Tibial artery (tissue), 4 donors: ENCODE measurements around the gene OGN.
"Not testable (repeated sequence)": the region's sequence is repeated elsewhere in the genome, so short reads cannot be mapped to it uniquely, and the experiment has no call there.

Experiments
- DNase-seq, 2 donors: peaks; one replicate each; pipeline ENCODE4 v3.0.0-alpha.2; 2019
- H3K27ac ChIP-seq, 2 donors: fragments of 200-600 bp; sonication (generic) in 1 of 2; 1 replicate in 1 of 2; 2 replicates in 1 of 2; pipeline ENCODE4 v1.5.1; 2018 to 2019; ENCODE audit warnings: mild to moderate bottlenecking in 1 of 2
- H3K27me3 ChIP-seq, 2 donors: fragments of 200-600 bp; sonication (generic) in 1 of 2; one replicate each; pipeline versions ENCODE4 v1.5.1 to v1.6.0; 2016 to 2019
- H3K36me3 ChIP-seq, 3 donors: fragments of 200-600 bp; sonication (generic) in 2 of 3; one replicate each; pipeline ENCODE4 v1.5.1; 2016 to 2019; ENCODE audit warnings: mild to moderate bottlenecking in 2 of 3
- H3K4me1 ChIP-seq, 4 donors: fragments of 200-600 bp; sonication (generic) in 2 of 4; 1 replicate in 3 of 4; 2 replicates in 1 of 4; pipeline ENCODE4 v1.5.1; 2016 to 2019
- H3K4me3 ChIP-seq, 2 donors: fragments of 200-600 bp; sonication (generic) in 1 of 2; 1 replicate in 1 of 2; 2 replicates in 1 of 2; pipeline ENCODE4 v1.5.1; 2018 to 2019; ENCODE audit warnings: mild to moderate bottlenecking in 2 of 2
- H3K9me3 ChIP-seq, 3 donors: fragments of 200-600 bp; sonication (generic) in 1 of 3; one replicate each; pipeline ENCODE4 v1.5.1; 2016 to 2019
- intact Hi-C: fragments of 100-400 bp; cut with DNase I; formaldehyde crosslinking; loops from one replicate; pipeline ENCODE4 v1.15.0; 2023; ENCODE audit warnings: low total_unique reads
- TF ChIP-seq, protein P1 (sequence below), 2 experiments: fragments of 200-600 bp in 1 of 2; fragments of 450-650 bp in 1 of 2; IDR thresholded peaks; one replicate each; pipeline ENCODE4 v1.5.1; 2017 to 2019; ENCODE audit warnings: antibody characterized with exemption in 2 of 2, mild to moderate bottlenecking in 1 of 2, moderate library complexity in 1 of 2

Gene OGN

DNA sequence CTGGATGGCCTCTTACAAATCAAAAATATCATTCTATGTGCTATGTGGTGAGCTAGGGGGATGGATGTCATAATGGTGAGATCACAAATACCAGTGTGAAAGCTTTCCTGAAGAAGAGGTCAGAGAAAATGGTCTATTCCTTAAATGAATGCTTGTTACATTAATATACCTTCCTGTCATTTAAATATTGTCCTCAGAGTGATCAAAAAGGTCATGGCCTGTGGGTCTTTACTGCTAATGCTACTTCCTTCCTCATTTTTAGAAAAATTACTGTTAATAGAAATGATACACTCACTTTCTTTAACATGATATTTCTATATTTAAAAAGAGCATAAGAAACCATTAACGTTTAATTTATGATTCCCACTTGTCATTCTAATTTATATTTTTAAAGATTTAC, 10.2 kb upstream of the OGN start:
- no peak for DNase-seq
- Histone ChIP-seq H3K4me1 (no peaks in the 10 kb centered on the region), H3K9me3 (no peaks in the 10 kb centered on the region), H3K27me3 (no peaks in the 10 kb centered on the region), H3K36me3 (no peaks in the 10 kb centered on the region), H3K4me3 (no peak overlapping the region), H3K27ac (no peak overlapping the region)
- intact Hi-C loops = no loop called here
- TF ChIP-seq, protein P1, sequence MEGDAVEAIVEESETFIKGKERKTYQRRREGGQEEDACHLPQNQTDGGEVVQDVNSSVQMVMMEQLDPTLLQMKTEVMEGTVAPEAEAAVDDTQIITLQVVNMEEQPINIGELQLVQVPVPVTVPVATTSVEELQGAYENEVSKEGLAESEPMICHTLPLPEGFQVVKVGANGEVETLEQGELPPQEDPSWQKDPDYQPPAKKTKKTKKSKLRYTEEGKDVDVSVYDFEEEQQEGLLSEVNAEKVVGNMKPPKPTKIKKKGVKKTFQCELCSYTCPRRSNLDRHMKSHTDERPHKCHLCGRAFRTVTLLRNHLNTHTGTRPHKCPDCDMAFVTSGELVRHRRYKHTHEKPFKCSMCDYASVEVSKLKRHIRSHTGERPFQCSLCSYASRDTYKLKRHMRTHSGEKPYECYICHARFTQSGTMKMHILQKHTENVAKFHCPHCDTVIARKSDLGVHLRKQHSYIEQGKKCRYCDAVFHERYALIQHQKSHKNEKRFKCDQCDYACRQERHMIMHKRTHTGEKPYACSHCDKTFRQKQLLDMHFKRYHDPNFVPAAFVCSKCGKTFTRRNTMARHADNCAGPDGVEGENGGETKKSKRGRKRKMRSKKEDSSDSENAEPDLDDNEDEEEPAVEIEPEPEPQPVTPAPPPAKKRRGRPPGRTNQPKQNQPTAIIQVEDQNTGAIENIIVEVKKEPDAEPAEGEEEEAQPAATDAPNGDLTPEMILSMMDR (IDR thresholded peaks at IDR 0.05) = no peak

DNA sequence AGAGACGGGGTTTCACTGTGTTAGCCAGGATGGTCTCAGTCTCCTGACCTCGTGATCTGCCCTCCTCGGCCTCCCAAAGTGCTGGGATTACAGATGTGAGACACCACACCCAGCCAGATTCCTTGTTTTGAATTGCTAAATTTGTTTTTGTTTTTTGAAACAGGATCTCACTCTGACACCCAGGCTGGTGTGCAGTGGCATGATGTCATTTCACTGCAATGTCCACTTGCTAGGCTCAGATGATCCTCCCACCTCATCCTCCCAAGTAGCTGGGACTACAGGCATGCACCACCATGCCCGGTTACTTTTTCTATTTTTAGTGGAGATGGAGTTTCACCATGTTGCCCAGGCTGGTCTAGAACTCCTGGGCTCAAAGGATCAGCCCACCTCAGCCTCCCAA, 6.8 kb upstream of the OGN start:
- DNase-seq, H3K27me3 ChIP-seq, H3K27ac ChIP-seq, H3K9me3 ChIP-seq, intact Hi-C loops, H3K36me3 ChIP-seq, H3K4me3 ChIP-seq: not testable (repeated sequence)
- peaks cover 0 to 19% (median 8%) of the 10 kb centered on the region in 4 donors for H3K4me1 ChIP-seq

DNA sequence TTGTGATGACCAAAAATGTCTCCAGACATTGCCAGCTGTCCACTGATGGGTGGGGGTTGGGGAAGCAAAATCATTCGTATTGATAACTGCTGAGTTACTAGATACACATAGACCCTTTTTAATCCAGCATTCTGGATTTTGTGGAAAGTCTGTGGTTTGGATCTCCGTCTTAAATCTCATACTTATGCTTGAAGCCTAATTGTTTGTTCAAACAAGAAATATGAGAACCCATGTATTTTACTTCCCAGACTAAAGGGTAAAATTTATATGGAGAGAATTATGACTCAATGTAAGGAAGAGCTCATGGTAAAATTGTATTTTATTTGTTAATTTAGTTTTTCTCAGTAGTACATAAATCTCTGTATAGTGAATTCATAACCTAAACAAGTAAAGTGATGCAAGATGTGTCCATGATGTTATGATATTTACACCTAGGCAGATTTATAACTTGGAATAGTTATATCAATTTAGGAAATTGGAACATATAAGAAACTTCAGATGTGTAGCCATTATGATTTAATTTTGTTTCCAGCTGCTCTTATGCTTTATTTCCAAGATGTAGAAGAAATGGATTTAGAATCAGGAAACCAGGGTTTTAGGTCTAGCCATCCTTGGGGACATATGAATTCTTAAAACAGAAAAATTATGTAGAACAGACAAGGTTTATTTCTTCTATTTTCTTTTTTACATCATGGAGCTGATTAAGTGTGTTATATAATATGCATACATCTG, 4.5 kb upstream of the OGN start:
- intact Hi-C loops = no loop called here
- Histone ChIP-seq H3K27me3 (no peaks in the 10 kb centered on the region), H3K4me3 (no peak overlapping the region), H3K9me3 (no peaks in the 10 kb centered on the region), H3K4me1 (peaks cover 0 to 39% (median 15%) of the 10 kb centered on the region in 4 donors), H3K36me3 (no peaks in the 10 kb centered on the region), H3K27ac (no peak overlapping the region)
- no peak for DNase-seq
- TF ChIP-seq, protein P1 (IDR thresholded peaks at IDR 0.05) = no peak

DNA sequence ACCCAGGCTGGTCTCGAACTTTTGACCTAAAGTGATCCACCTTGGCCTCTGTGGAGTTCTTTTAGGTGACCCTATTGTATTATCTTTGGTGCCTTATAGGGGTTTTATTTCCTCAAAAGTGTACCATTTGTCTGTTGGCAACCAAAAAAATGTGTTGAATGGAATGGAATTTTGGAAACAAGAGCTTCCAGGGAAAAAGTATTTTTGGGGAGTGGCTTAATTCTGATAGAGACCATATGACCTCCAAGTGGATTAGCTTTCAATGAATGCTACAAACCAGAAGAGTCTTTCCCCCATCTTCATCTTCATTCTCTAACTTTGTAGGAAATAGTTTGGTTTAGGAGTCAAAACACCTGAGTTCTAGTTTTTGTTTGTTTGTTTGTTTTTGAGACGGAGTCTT, 3.4 kb upstream of the OGN start:
- H3K27me3 ChIP-seq = no peaks in the 10 kb centered on the region
- TF ChIP-seq, protein P1 (IDR thresholded peaks at IDR 0.05) = no peak
- peak overlapping the region; percentile 72 to 76 for H3K27ac ChIP-seq
- H3K4me1 ChIP-seq = peaks cover 0 to 44% (median 15%) of the 10 kb centered on the region in 4 donors
- no peak overlapping the region for H3K4me3 ChIP-seq
- no peaks in the 10 kb centered on the region for H3K36me3 ChIP-seq
- no peak for DNase-seq
- H3K9me3 ChIP-seq = no peaks in the 10 kb centered on the region
- intact Hi-C loops = no loop called here

DNA sequence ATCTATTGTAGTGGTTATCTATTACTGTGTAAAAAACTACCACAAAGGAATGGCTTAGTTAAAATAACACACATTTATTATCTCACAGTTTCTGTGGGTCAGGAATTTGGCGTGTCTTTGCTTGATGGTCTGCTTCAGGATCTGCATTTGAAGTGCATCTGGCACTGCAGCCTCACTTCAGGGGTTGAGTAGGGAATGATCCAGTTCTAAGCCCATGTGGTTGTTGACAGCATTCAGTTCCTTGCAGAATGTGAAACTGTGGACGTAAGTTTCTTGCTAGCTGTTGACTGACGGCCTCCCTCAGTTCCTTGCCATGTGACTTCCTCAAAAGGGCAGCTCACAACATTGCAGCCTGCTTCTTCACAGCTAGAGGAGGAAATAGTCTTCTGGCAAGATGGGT, 2.1 kb upstream of the OGN start:
- peak overlapping the region; percentile 72 to 76 for H3K27ac ChIP-seq
- peak; percentile 75 to 80 for DNase-seq
- no peaks in the 10 kb centered on the region for H3K9me3 ChIP-seq
- no peaks in the 10 kb centered on the region for H3K36me3 ChIP-seq
- intact Hi-C loops = no loop called here
- no peaks in the 10 kb centered on the region for H3K27me3 ChIP-seq
- peaks cover 0 to 57% (median 15%) of the 10 kb centered on the region in 4 donors for H3K4me1 ChIP-seq
- TF ChIP-seq, protein P1 (IDR thresholded peaks at IDR 0.05) = peak in 1 of 2 experiments; percentile 17
- peak overlapping the region; percentile 41 to 44 for H3K4me3 ChIP-seq

DNA sequence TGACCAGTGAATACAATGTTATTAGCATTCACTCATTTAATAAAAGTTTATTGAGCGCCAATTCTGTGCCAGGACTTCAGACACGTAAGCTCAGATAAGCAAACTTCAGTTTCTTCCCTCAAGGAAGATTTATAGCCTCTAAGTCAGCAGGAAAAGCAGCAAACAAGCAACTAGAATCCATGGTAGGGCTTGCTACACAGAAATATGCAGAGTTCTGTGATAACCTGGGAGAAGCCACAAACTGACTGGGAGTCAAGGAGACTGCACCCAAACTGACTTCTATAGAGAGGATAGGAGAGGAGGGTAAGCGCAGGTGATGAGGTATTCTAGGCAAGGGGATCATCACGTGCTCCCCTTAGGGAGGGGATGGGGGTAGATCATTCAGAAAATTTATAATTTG, 1.4 kb upstream of the OGN start:
- H3K9me3 ChIP-seq = no peaks in the 10 kb centered on the region
- H3K27ac ChIP-seq = peak overlapping the region; percentile 72 to 76
- intact Hi-C loops = no loop called here
- no peaks in the 10 kb centered on the region for H3K36me3 ChIP-seq
- no peak for DNase-seq
- H3K4me3 ChIP-seq = peak overlapping the region; percentile 41 to 44
- TF ChIP-seq, protein P1 (IDR thresholded peaks at IDR 0.05) = no peak
- no peaks in the 10 kb centered on the region for H3K27me3 ChIP-seq
- H3K4me1 ChIP-seq = peaks cover 0 to 59% (median 15%) of the 10 kb centered on the region in 4 donors
